Measurements from ENCODE around the gene ONECUT3.

- TF ChIP-seq CTCF (conservative IDR thresholded peaks at IDR 0.05): no peak
- TF ChIP-seq ZFX (IDR thresholded peaks at IDR 0.05): no peak
Observed at GRCh38 chr19:1818549-1819195, 65.4 kb downstream of the ONECUT3 start.
